Prostate gland (tissue), 2 donors: Measurements from ENCODE around the gene MIOX.

Source experiments
- CTCF ChIP-seq, 4 experiments: fragments of 200-600 bp in 2 of 4; fragments of 450-650 bp in 2 of 4; sonication (generic) in 2 of 4; IDR thresholded peaks; 1 replicate in 3 of 4; 2 replicates in 1 of 4; pipeline ENCODE4 v1.5.1; 2016 to 2019; ENCODE audit warnings: antibody characterized with exemption in 4 of 4, mild to moderate bottlenecking in 2 of 4, moderate library complexity in 2 of 4
- POLR2AphosphoS5 ChIP-seq: sonication (generic); formaldehyde crosslinking; IDR thresholded peaks from one replicate; pipeline ENCODE4 v1.6.1; 2017; ENCODE audit warnings: antibody characterized with exemption

DNA sequence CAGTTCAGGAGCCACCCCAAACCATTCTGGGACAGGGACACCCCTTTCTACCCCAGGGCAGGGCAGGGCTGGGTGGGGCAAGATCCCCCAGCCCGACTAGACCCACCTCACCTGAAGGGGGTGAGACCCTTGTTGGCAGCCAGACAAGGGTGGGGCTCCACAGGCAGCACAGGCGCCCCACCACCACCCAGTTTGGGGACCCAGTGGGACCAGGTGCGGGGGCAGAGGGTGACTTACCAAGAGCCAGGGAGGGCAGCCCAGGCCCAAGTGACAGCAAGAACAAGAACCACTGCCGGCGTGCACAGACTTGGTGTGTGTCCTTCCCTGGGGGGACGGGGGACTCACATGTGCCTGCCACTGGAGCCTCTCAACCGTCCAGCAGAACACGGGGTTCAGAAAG is 3.1 kb upstream of the MIOX start:
- TF ChIP-seq CTCF (IDR thresholded peaks at IDR 0.05) (no peak), POLR2AphosphoS5 (no peak)
